Parathyroid adenoma (tissue), 2 donors: ENCODE results near the gene DNAJC13.

ENCODE experiments used
- H2AFZ ChIP-seq: fragments of 300-600 bp; sonication (generic); one replicate; pipeline ENCODE4 v1.7.0; 2017; ENCODE audit warnings: antibody characterized with exemption, mild to moderate bottlenecking
- H3K27ac ChIP-seq: fragments of 300-600 bp; sonication (generic); one replicate; pipeline ENCODE4 v1.7.0; 2017
- H3K27me3 ChIP-seq: fragments of 300-600 bp; sonication (generic); one replicate; pipeline ENCODE4 v1.7.0; 2017; ENCODE audit warnings: low read length; ENCODE audit not compliant: control insufficient read depth, insufficient read depth
- H3K36me3 ChIP-seq: fragments of 300-600 bp; sonication (generic); one replicate; pipeline ENCODE4 v1.7.0; 2017; ENCODE audit warnings: low read length; ENCODE audit not compliant: control insufficient read depth, insufficient read depth
- H3K4me1 ChIP-seq: fragments of 300-600 bp; sonication (generic); one replicate; pipeline ENCODE4 v1.7.0; 2017; ENCODE audit warnings: control low read depth
- H3K4me2 ChIP-seq: fragments of 300-600 bp; sonication (generic); one replicate; pipeline ENCODE4 v1.7.0; 2017; ENCODE audit warnings: low read length
- H3K4me3 ChIP-seq: fragments of 300-600 bp; sonication (generic); one replicate; pipeline ENCODE4 v1.7.0; 2017; ENCODE audit warnings: low read depth, low read length
- H3K79me2 ChIP-seq: fragments of 300-600 bp; sonication (generic); one replicate; pipeline ENCODE4 v1.7.0; 2017; ENCODE audit warnings: control low read depth
- H3K9ac ChIP-seq: fragments of 300-600 bp; sonication (generic); one replicate; pipeline ENCODE4 v1.7.0; 2017; ENCODE audit warnings: mild to moderate bottlenecking
- H3K9me3 ChIP-seq: fragments of 300-600 bp; sonication (generic); one replicate; pipeline ENCODE4 v1.7.0; 2017; ENCODE audit warnings: low read length; ENCODE audit not compliant: control insufficient read depth
- TF ChIP-seq, protein P1 (sequence below): fragments of 300-600 bp; sonication (generic); IDR thresholded peaks from one replicate; pipeline ENCODE4 v1.7.0; 2017; ENCODE audit warnings: antibody characterized with exemption, mild to moderate bottlenecking
- donor health status: primary hyperparathyroidism.

Gene DNAJC13

DNA sequence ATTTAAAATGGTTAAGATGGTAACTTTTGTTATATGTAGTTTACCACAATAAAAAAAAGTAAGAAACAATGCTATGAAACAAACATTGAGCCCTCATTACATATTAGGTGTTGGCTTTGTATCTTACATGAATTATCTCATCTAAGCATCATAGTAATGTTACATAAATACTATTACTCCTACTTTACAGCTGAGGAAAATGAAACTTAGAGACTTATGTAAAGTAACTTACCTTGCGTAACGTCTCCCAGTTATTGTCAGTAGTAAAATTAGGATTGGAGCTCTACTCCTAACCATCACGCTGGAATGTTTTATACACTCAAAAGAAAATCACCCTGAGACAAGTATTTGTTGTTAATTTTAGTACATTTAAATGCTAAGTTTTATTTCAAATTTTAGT lies 42.2 kb downstream of the DNAJC13 start:
- H3K4me2 ChIP-seq: no peak overlapping the region
- no peaks in the 10 kb centered on the region for H3K4me1 ChIP-seq
- TF ChIP-seq, protein P1, sequence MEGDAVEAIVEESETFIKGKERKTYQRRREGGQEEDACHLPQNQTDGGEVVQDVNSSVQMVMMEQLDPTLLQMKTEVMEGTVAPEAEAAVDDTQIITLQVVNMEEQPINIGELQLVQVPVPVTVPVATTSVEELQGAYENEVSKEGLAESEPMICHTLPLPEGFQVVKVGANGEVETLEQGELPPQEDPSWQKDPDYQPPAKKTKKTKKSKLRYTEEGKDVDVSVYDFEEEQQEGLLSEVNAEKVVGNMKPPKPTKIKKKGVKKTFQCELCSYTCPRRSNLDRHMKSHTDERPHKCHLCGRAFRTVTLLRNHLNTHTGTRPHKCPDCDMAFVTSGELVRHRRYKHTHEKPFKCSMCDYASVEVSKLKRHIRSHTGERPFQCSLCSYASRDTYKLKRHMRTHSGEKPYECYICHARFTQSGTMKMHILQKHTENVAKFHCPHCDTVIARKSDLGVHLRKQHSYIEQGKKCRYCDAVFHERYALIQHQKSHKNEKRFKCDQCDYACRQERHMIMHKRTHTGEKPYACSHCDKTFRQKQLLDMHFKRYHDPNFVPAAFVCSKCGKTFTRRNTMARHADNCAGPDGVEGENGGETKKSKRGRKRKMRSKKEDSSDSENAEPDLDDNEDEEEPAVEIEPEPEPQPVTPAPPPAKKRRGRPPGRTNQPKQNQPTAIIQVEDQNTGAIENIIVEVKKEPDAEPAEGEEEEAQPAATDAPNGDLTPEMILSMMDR: no peak
- H3K36me3 ChIP-seq: no peaks in the 10 kb centered on the region
- H3K79me2 ChIP-seq: no peaks in the 10 kb centered on the region
- no peaks in the 10 kb centered on the region for H3K27me3 ChIP-seq
- H3K9me3 ChIP-seq: no peaks in the 10 kb centered on the region
- no peak overlapping the region for H3K27ac ChIP-seq
- H2AFZ ChIP-seq: no peak overlapping the region
- H3K4me3 ChIP-seq: no peak overlapping the region
- no peak overlapping the region for H3K9ac ChIP-seq

DNA sequence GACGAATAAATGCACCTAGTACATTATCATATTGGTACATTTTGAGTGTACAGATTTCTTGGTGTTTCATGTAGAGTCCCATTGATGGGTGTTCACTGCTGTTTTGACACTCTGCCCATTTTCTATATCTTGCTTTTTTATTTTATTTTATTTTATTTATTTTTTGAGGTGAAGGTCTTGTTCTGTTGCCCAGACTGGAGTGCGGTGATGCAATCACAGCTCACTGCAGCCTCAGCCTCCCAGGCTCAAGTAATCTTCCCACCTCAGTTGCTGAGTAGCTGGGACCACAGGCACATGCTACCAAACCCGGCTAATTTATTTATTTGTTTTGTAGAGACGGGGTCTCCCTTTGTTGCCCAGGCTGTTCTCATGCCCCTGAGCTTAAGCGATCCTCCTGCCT lies 44.2 kb downstream of the DNAJC13 start:
- no peaks in the 10 kb centered on the region for H3K36me3 ChIP-seq
- H3K27ac ChIP-seq: no peak overlapping the region
- H3K4me3 ChIP-seq: no peak overlapping the region
- H3K9me3 ChIP-seq: no peaks in the 10 kb centered on the region
- TF ChIP-seq, protein P1: no peak
- no peak overlapping the region for H3K4me2 ChIP-seq
- H3K4me1 ChIP-seq: no peaks in the 10 kb centered on the region
- H2AFZ ChIP-seq: no peak overlapping the region
- no peaks in the 10 kb centered on the region for H3K27me3 ChIP-seq
- no peaks in the 10 kb centered on the region for H3K79me2 ChIP-seq
- no peak overlapping the region for H3K9ac ChIP-seq

DNA sequence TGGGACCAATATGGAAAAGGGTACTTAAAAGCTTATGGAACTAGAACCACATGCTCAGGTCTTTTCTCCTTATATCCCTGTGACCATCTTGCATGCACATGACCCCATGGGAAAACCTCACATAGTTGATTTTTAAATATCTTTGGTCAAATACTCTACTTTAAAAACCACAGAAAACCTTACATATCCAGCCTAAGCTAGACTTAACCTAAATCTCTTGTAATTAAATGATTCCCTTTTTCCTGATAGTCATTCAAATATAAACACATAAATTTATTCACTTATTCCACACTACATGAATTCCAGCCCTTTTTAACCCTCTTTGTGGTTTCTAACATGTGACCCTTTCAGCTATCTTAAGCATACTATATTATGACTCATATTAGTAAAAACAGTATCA lies 46.8 kb downstream of the DNAJC13 start:
- Histone ChIP-seq H3K4me3 (no peak overlapping the region), H2AFZ (no peak overlapping the region), H3K36me3 (no peaks in the 10 kb centered on the region), H3K9ac (no peak overlapping the region), H3K9me3 (no peaks in the 10 kb centered on the region), H3K79me2 (no peaks in the 10 kb centered on the region), H3K27ac (no peak overlapping the region), H3K4me1 (no peaks in the 10 kb centered on the region), H3K4me2 (no peak overlapping the region), H3K27me3 (no peaks in the 10 kb centered on the region)
- TF ChIP-seq, protein P1: no peak

DNA sequence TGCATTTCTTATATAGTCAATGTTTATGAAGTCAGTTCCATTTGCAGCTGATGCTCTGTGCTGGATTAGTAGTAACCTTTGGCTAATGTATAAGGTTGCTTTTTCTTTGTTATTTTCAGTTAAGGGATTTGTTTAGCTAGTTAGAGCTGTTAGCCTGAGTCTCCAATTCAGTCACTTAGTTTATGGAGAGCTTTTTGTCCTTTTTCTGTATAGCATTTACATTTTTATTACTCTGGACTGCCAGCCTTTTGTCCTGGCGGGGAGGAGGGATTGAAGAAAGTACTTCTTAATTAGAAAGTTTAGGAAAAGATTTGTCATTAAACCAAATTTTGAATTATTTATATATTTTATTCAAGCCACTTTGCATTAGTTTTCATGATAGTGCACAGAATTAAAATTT lies 52.0 kb downstream of the DNAJC13 start:
- Histone ChIP-seq H2AFZ (no peak overlapping the region), H3K36me3 (no peaks in the 10 kb centered on the region), H3K27ac (no peak overlapping the region), H3K4me1 (no peaks in the 10 kb centered on the region), H3K4me2 (no peak overlapping the region), H3K9me3 (no peaks in the 10 kb centered on the region), H3K4me3 (no peak overlapping the region), H3K27me3 (no peaks in the 10 kb centered on the region), H3K79me2 (no peaks in the 10 kb centered on the region), H3K9ac (no peak overlapping the region)
- TF ChIP-seq, protein P1: no peak

DNA sequence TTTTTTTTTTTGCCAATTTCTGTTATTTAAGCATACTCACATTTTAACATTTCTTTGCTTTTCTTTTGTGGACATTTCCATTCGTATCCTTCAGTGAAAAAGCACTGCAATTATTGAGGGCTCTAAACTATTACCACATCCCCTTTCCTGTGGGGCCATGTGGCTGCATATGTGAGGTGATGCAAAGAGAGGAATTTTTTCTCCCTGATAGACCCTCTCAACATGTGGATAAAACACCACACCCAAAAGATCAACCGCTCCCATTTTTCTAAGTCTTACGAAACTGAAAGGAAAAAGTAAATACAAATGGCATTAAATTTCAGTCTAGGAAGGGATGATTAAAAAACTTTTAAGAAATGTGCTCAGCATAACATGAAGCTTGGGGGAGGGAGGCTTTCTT lies 68.8 kb downstream of the DNAJC13 start:
- no peaks in the 10 kb centered on the region for H3K36me3 ChIP-seq
- H3K4me1 ChIP-seq: no peaks in the 10 kb centered on the region
- TF ChIP-seq, protein P1: no peak
- no peak overlapping the region for H3K4me2 ChIP-seq
- H3K79me2 ChIP-seq: no peaks in the 10 kb centered on the region
- no peak overlapping the region for H3K27ac ChIP-seq
- no peaks in the 10 kb centered on the region for H3K27me3 ChIP-seq
- H3K9me3 ChIP-seq: no peaks in the 10 kb centered on the region
- H2AFZ ChIP-seq: no peak overlapping the region
- H3K9ac ChIP-seq: no peak overlapping the region
- H3K4me3 ChIP-seq: no peak overlapping the region
